Activated CD4-positive, alpha-beta T cell treated with anti-CD3 and anti-CD28 coated beads, Interleukin-2, amount 10 ng/mL, durations not matched to agents 24 days and 14 days (primary cell): ENCODE results near the gene EPB41. TPM values are rescaled to one million over a fixed set of nuclear protein-coding genes. Genes with fewer than 3 reads are reported as not detected.
A peak's percentile ranks its signal among the peaks of the same experiment; 100 is the strongest.
"Not testable (repeated sequence)": the region's sequence is repeated elsewhere in the genome, so short reads cannot be mapped to it uniquely, and the experiment has no call there.

Experiments used
- DNase-seq: peaks from one replicate; pipeline ENCODE4 v3.0.0; 2022
- H3K27ac Mint-ChIP-seq: one replicate; pipeline ENCODE4 v1.8.0; 2022; ENCODE audit warnings: mild to moderate bottlenecking, mixed read lengths
- H3K27me3 Mint-ChIP-seq: one replicate; pipeline ENCODE4 v1.8.0; 2022; ENCODE audit warnings: mixed read lengths
- H3K36me3 Mint-ChIP-seq: one replicate; pipeline ENCODE4 v1.8.0; 2022; ENCODE audit warnings: low read depth, mild to moderate bottlenecking, mixed read lengths
- H3K4me1 Mint-ChIP-seq: one replicate; pipeline ENCODE4 v1.8.0; 2021; ENCODE audit warnings: mixed read lengths
- H3K4me3 Mint-ChIP-seq: one replicate; pipeline ENCODE4 v1.8.0; 2022; ENCODE audit warnings: mild to moderate bottlenecking, moderate library complexity, mixed read lengths
- H3K9me3 Mint-ChIP-seq: one replicate; pipeline ENCODE4 v1.8.0; 2021; ENCODE audit warnings: mixed read lengths
- intact Hi-C: fragments of 100-400 bp; cut with micrococcal nuclease; formaldehyde crosslinking; loops from one replicate; pipeline ENCODE4 v1.15.1; 2023
- total RNA-seq: library from RNA; stranded (reverse); gene quantifications from 2 replicates; pipeline ENCODE4 v1.2.3, GENCODE V29; 2022

Gene EPB41
- total RNA-seq, 1 donor from 2014 or later, result 79.7 TPM

- DNase-seq, result no peak
- Mint-ChIP-seq H3K36me3 (peaks cover 7% of the 10 kb centered on the region), H3K27ac (no peak overlapping the region), H3K27me3 (no peaks in the 10 kb centered on the region), H3K4me1 (peaks cover 10% of the 10 kb centered on the region), H3K9me3 (no peaks in the 10 kb centered on the region), H3K4me3 (no peak overlapping the region)
- intact Hi-C loops, result no loop called here
These were observed 39.9 kb downstream of the EPB41 start for GRCh38 chr1:28954126-28954726.

GRCh38 chr1:28956038-28956464, 41.7 kb downstream of the EPB41 start:
- Mint-ChIP-seq H3K27me3 (no peaks in the 10 kb centered on the region), H3K4me3 (no peak overlapping the region), H3K9me3 (no peaks in the 10 kb centered on the region), H3K36me3 (peaks cover 7% of the 10 kb centered on the region), H3K4me1 (peaks cover 7% of the 10 kb centered on the region), H3K27ac (peak overlapping the region; percentile 26)
- no peak for DNase-seq
- intact Hi-C loops, result no loop called here

- Mint-ChIP-seq H3K4me1 (peaks cover 32% of the 10 kb centered on the region), H3K36me3 (peaks cover 12% of the 10 kb centered on the region), H3K27ac (peak overlapping the region; percentile 51)
- H3K9me3 Mint-ChIP-seq, H3K27me3 Mint-ChIP-seq, H3K4me3 Mint-ChIP-seq, DNase-seq: not testable (repeated sequence)
- intact Hi-C loops, result loop anchor here (1.0 to 2.0 kb wide), 4 partner anchors 10 to 77 kb away; no protein-coding TSS in a partner anchor
These were observed 47.9 kb downstream of the EPB41 start for GRCh38 chr1:28962114-28962831.

GRCh38 chr1:28965271-28965870, 51.0 kb downstream of the EPB41 start:
- Mint-ChIP-seq H3K4me3 (no peak overlapping the region), H3K36me3 (peaks cover 9% of the 10 kb centered on the region), H3K4me1 (peaks cover 30% of the 10 kb centered on the region), H3K27me3 (no peaks in the 10 kb centered on the region), H3K27ac (no peak overlapping the region), H3K9me3 (no peaks in the 10 kb centered on the region)
- intact Hi-C loops, result no loop called here
- DNase-seq, result no peak

GRCh38 chr1:28966617-28967016, 52.2 kb downstream of the EPB41 start:
- Mint-ChIP-seq H3K9me3 (no peaks in the 10 kb centered on the region), H3K4me1 (peaks cover 26% of the 10 kb centered on the region), H3K36me3 (peaks cover 9% of the 10 kb centered on the region), H3K4me3 (no peak overlapping the region), H3K27ac (no peak overlapping the region), H3K27me3 (no peaks in the 10 kb centered on the region)
- DNase-seq, result no peak
- intact Hi-C loops, result no loop called here

GRCh38 chr1:28971980-28972771, 57.8 kb downstream of the EPB41 start:
- intact Hi-C loops, result loop anchor here (1.0 kb wide), 1 partner anchor 10 kb away; no protein-coding TSS in a partner anchor
- Mint-ChIP-seq H3K27ac (peak overlapping the region; percentile 72), H3K4me3 (peak overlapping the region; percentile 55), H3K9me3 (no peaks in the 10 kb centered on the region), H3K4me1 (peaks cover 23% of the 10 kb centered on the region), H3K27me3 (no peaks in the 10 kb centered on the region), H3K36me3 (peaks cover 22% of the 10 kb centered on the region)
- no peak for DNase-seq

- Mint-ChIP-seq H3K9me3 (no peaks in the 10 kb centered on the region), H3K4me3 (no peak overlapping the region), H3K4me1 (peaks cover 25% of the 10 kb centered on the region), H3K27ac (peak overlapping the region; percentile 20), H3K36me3 (peaks cover 28% of the 10 kb centered on the region), H3K27me3 (no peaks in the 10 kb centered on the region)
- DNase-seq, result no peak
- intact Hi-C loops, result no loop called here
These were observed 59.4 kb downstream of the EPB41 start for GRCh38 chr1:28973596-28974421.

GRCh38 chr1:28974432-28974831, 60.1 kb downstream of the EPB41 start:
- intact Hi-C loops, result no loop called here
- Mint-ChIP-seq H3K4me3 (no peak overlapping the region), H3K36me3 (peaks cover 28% of the 10 kb centered on the region), H3K27me3 (no peaks in the 10 kb centered on the region), H3K4me1 (peaks cover 25% of the 10 kb centered on the region), H3K9me3 (no peaks in the 10 kb centered on the region), H3K27ac (no peak overlapping the region)
- DNase-seq, result no peak

- Mint-ChIP-seq H3K4me3 (no peak overlapping the region), H3K27ac (no peak overlapping the region), H3K4me1 (peaks cover 28% of the 10 kb centered on the region), H3K9me3 (no peaks in the 10 kb centered on the region), H3K36me3 (peaks cover 28% of the 10 kb centered on the region), H3K27me3 (no peaks in the 10 kb centered on the region)
- intact Hi-C loops, result no loop called here
- DNase-seq, result no peak
These were observed 61.9 kb downstream of the EPB41 start for GRCh38 chr1:28976248-28976647.

- H3K9me3 Mint-ChIP-seq, result peaks cover 3% of the 10 kb centered on the region
- intact Hi-C loops, result no loop called here
- H3K36me3 Mint-ChIP-seq, result peaks cover 22% of the 10 kb centered on the region
- no peak overlapping the region for H3K4me3 Mint-ChIP-seq
- no peak for DNase-seq
- H3K27me3 Mint-ChIP-seq, result no peaks in the 10 kb centered on the region
- H3K27ac Mint-ChIP-seq, result no peak overlapping the region
- H3K4me1 Mint-ChIP-seq, result peaks cover 15% of the 10 kb centered on the region
These were observed 66.8 kb downstream of the EPB41 start for GRCh38 chr1:28981210-28981609.

- DNase-seq, result no peak
- Mint-ChIP-seq H3K27me3 (no peaks in the 10 kb centered on the region), H3K27ac (no peak overlapping the region), H3K4me3 (no peak overlapping the region), H3K4me1 (peaks cover 15% of the 10 kb centered on the region), H3K9me3 (peaks cover 3% of the 10 kb centered on the region), H3K36me3 (peaks cover 18% of the 10 kb centered on the region)
- intact Hi-C loops, result no loop called here
These were observed 67.8 kb downstream of the EPB41 start for GRCh38 chr1:28982198-28982597.

GRCh38 chr1:28983091-28983490, 68.7 kb downstream of the EPB41 start:
- Mint-ChIP-seq H3K36me3 (peaks cover 23% of the 10 kb centered on the region), H3K9me3 (peaks cover 3% of the 10 kb centered on the region), H3K4me3 (no peak overlapping the region), H3K27ac (no peak overlapping the region), H3K4me1 (peaks cover 15% of the 10 kb centered on the region), H3K27me3 (no peaks in the 10 kb centered on the region)
- intact Hi-C loops, result no loop called here
- DNase-seq, result no peak
